SK-N-SH (cell line): ENCODE results near the gene EDN1. TPM values are rescaled to one million over a fixed set of nuclear protein-coding genes. Genes with fewer than 3 reads are reported as not detected.

Source experiments
- CTCF ChIA-PET: fragments of 300-600, 350-600 bp; formaldehyde crosslinking; extraction: SDS; loops from one replicate; lab custom pipeline; 2021; lab: Yijun Ruan, JAX
- POLR2A ChIA-PET: fragments of 350-600 bp; sonication (Branson Sonifier 250); formaldehyde crosslinking; extraction: SDS; loops from one replicate; lab custom pipeline; 2020; ENCODE audit warnings: antibody characterized with exemption, inconsistent platforms; lab: Yijun Ruan, JAX
- DNase-seq: peaks from one replicate; pipeline ENCODE4 v3.0.0; 2012
- H2AFZ ChIP-seq: fragments of 200-600 bp; sonication (generic); 2 replicates; pipeline ENCODE4 v1.8.1; 2016; ENCODE audit warnings: antibody characterized with exemption, mild to moderate bottlenecking, low read depth
- H3F3A ChIP-seq: fragments of 200-600 bp; sonication (generic); replicated peaks from 2 replicates; pipeline ENCODE3; 2016; ENCODE audit warnings: antibody characterized with exemption, mild to moderate bottlenecking; ENCODE audit not compliant: insufficient read depth
- H3K27ac ChIP-seq, 2 experiments: fragments of 200-500 bp in 1 of 2; fragments of 200-600 bp in 1 of 2; sonication (Bioruptor generic) in 1 of 2; sonication (generic), shearing (Covaris generic) in 1 of 2; 2 replicates each; pipeline versions ENCODE4 v1.5.1 to v1.6.1; 2014 to 2016; ENCODE audit warnings: low read depth in 2 of 2, inconsistent platforms in 1 of 2, low read length in 1 of 2, mild to moderate bottlenecking in 1 of 2, mixed read lengths in 1 of 2
- H3K27me3 ChIP-seq: fragments of 200-600 bp; sonication (generic), shearing (Covaris generic); 2 replicates; pipeline ENCODE4 v1.6.1; 2016; ENCODE audit warnings: mixed run types; ENCODE audit not compliant: insufficient read depth
- H3K36me3 ChIP-seq, 2 experiments: fragments of 200-500 bp in 1 of 2; fragments of 200-600 bp in 1 of 2; sonication (Bioruptor generic) in 1 of 2; sonication (generic) in 1 of 2; replicated peaks in 1 of 2; 2 replicates each; pipeline versions ENCODE3 to v1.5.1; 2014 to 2016; ENCODE audit warnings: low read length in 1 of 2, mild to moderate bottlenecking in 1 of 2; ENCODE audit not compliant: insufficient read depth in 2 of 2, control insufficient read depth in 1 of 2
- H3K4me1 ChIP-seq, 2 experiments: fragments of 200-500 bp in 1 of 2; fragments of 200-600 bp in 1 of 2; sonication (Bioruptor generic) in 1 of 2; sonication (generic), shearing (Covaris generic) in 1 of 2; 2 replicates each; pipeline versions ENCODE4 v1.5.1 to v1.6.1; 2014 to 2016; ENCODE audit warnings: low read depth in 1 of 2, low read length in 1 of 2, mixed run types in 1 of 2; ENCODE audit not compliant: insufficient read depth in 2 of 2, control insufficient read depth in 1 of 2
- H3K4me2 ChIP-seq: fragments of 200-600 bp; sonication (generic), shearing (Covaris generic); 2 replicates; pipeline ENCODE4 v1.6.1; 2017; ENCODE audit warnings: mixed run types
- H3K4me3 ChIP-seq, 2 experiments: fragments of 200-500 bp in 1 of 2; fragments of 200-600 bp in 1 of 2; sonication (Bioruptor generic) in 1 of 2; sonication (generic), shearing (Covaris generic) in 1 of 2; 2 replicates each; pipeline versions ENCODE4 v1.5.1 to v1.8.1; 2014 to 2016; ENCODE audit warnings: low read depth in 2 of 2, inconsistent platforms in 1 of 2, low read length in 1 of 2, mild to moderate bottlenecking in 1 of 2, mixed read lengths in 1 of 2, moderate library complexity in 1 of 2
- H3K79me2 ChIP-seq: fragments of 200-600 bp; sonication (generic); 2 replicates; pipeline ENCODE4 v1.8.1; 2017; ENCODE audit warnings: mild to moderate bottlenecking; ENCODE audit not compliant: insufficient read depth
- H3K9ac ChIP-seq: fragments of 200-600 bp; sonication (generic); 2 replicates; pipeline ENCODE4 v1.6.1; 2017; ENCODE audit warnings: mixed run types
- H3K9me2 ChIP-seq: fragments of 200-600 bp; sonication (generic); 2 replicates; pipeline ENCODE4 v1.6.1; 2017; ENCODE audit warnings: mixed run types
- H3K9me3 ChIP-seq: fragments of 200-600 bp; sonication (generic); 2 replicates; pipeline ENCODE4 v1.6.1; 2017; ENCODE audit warnings: mixed run types, mild to moderate bottlenecking, moderate library complexity
- H4K20me1 ChIP-seq: fragments of 200-600 bp; sonication (generic); 2 replicates; pipeline ENCODE4 v1.6.1; 2017; ENCODE audit warnings: mild to moderate bottlenecking, mixed run types; ENCODE audit not compliant: insufficient read depth
- CTCF ChIP-seq: fragments of 200-600 bp; sonication (generic); IDR thresholded peaks from 2 replicates; pipeline ENCODE4 v1.6.1; 2017; ENCODE audit warnings: antibody characterized with exemption, mild to moderate bottlenecking, moderate library complexity
- EP300 ChIP-seq, 2 experiments: IDR thresholded peaks; 2 replicates each; pipeline versions ENCODE4 v1.4.0 to v1.6.1; 2012; ENCODE audit warnings: borderline replicate concordance in 1 of 2, low read depth in 1 of 2, low read length in 1 of 2
- FOSL2 ChIP-seq: IDR thresholded peaks from 2 replicates; pipeline ENCODE4 v1.4.0; 2012; ENCODE audit warnings: low read depth, mild to moderate bottlenecking, moderate library complexity, borderline replicate concordance
- FOXM1 ChIP-seq: IDR thresholded peaks from 2 replicates; pipeline ENCODE4 v1.4.0; 2012; ENCODE audit warnings: low read depth, mild to moderate bottlenecking
- MAX ChIP-seq: IDR thresholded peaks from 2 replicates; pipeline ENCODE4 v1.4.0; 2012; ENCODE audit warnings: low read depth
- NRF1 ChIP-seq: IDR thresholded peaks from 2 replicates; pipeline ENCODE4 v1.6.1; 2012; ENCODE audit warnings: low read depth, mild to moderate bottlenecking, low read length
- PBX3 ChIP-seq: IDR thresholded peaks from 2 replicates; pipeline ENCODE4; 2012
- POLR2AphosphoS5 ChIP-seq: IDR thresholded peaks from 2 replicates; pipeline ENCODE4 v1.6.1; 2012; ENCODE audit warnings: low read depth, low read length
- RFX5 ChIP-seq: IDR thresholded peaks from 2 replicates; pipeline ENCODE4 v1.6.1; 2012; ENCODE audit warnings: mild to moderate bottlenecking, improper control_type of control experiment, low read length
- TCF12 ChIP-seq: IDR thresholded peaks from 2 replicates; pipeline ENCODE4 v1.4.0; 2012
- TEAD4 ChIP-seq: IDR thresholded peaks from 2 replicates; pipeline ENCODE4 v1.4.0; 2012; ENCODE audit warnings: mild to moderate bottlenecking, borderline replicate concordance; ENCODE audit not compliant: insufficient read depth
- USF2 ChIP-seq: fragments of 150-350 bp; IDR thresholded peaks from 2 replicates; pipeline ENCODE4 v1.6.1; 2017; ENCODE audit warnings: antibody characterized with exemption, low read length, low read depth, borderline replicate concordance
- YY1 ChIP-seq: IDR thresholded peaks from 2 replicates; pipeline ENCODE4 v1.4.0; 2012; ENCODE audit warnings: low read depth, mild to moderate bottlenecking
- ZBTB33 ChIP-seq: IDR thresholded peaks from 2 replicates; pipeline ENCODE4 v1.4.0; 2012; ENCODE audit warnings: low read depth, borderline replicate concordance
- WGBS: methylation state at CpG from one replicate; pipeline ENCODE4 v1.1.6; 2017; ENCODE audit warnings: low lambda C conversion rate; 5-methylcytosine and 5-hydroxymethylcytosine counted together
- polyA plus RNA-seq, 3 experiments: library from polyadenylated mRNA; depleted of rRNA; stranded (reverse); fragments of >200 nt; gene quantifications; 2 replicates each; pipeline ENCODE4 v1.2.3, GENCODE V29; 2012

Gene EDN1
- polyA plus RNA-seq, 1 of the 3 experiments (the other 2 are of a cell fraction), result 1.3 TPM

- H3F3A ChIP-seq, result no peaks in the 10 kb centered on the region
- no peak for DNase-seq
- no peaks in the 10 kb centered on the region for H3K4me1 ChIP-seq
- no peaks in the 10 kb centered on the region for H3K79me2 ChIP-seq
- CTCF ChIA-PET, result interaction anchor here (0.7 to 1.8 kb wide), 2 partner anchors 25 to 346 kb away, joined by 3 to 5 read pairs; no protein-coding TSS in a partner anchor
- no peaks in the 10 kb centered on the region for H4K20me1 ChIP-seq
- 100% methylated on average over 3 of the region's 3 CpGs for WGBS
- H3K9ac ChIP-seq, result no peak overlapping the region
- no peak overlapping the region for H3K4me3 ChIP-seq
- no peak overlapping the region for H3K27ac ChIP-seq
- H3K9me2 ChIP-seq, result no peaks in the 10 kb centered on the region
- H3K27me3 ChIP-seq, result no peaks in the 10 kb centered on the region
- no peak overlapping the region for H3K4me2 ChIP-seq
- no peaks in the 10 kb centered on the region for H3K9me3 ChIP-seq
- H3K36me3 ChIP-seq, result no peaks in the 10 kb centered on the region
- TF ChIP-seq NRF1 (no peak), POLR2AphosphoS5 (no peak), ZBTB33 (no peak), FOSL2 (no peak), EP300 (IDR thresholded peaks at IDR 0.05; ENCODE audit: borderline replicate concordance in 1 of 2, low read depth in 1 of 2, low read length in 1 of 2) (no peak), RFX5 (no peak), CTCF (no peak), USF2 (no peak), TEAD4 (no peak), PBX3 (no peak), FOXM1 (no peak), YY1 (no peak), MAX (no peak), TCF12 (no peak)
- H2AFZ ChIP-seq, result no peak overlapping the region
- POLR2A ChIA-PET, result no interaction called here
These were observed 31.5 kb upstream of the EDN1 start for GRCh38 chr6:12258591-12259075.
